Mesendoderm (in vitro differentiated cells): ENCODE data around the gene UBE3D.

Experiments used
- DNase-seq: peaks from one replicate; pipeline ENCODE4 v3.0.0; 2013
- H2AK5ac ChIP-seq: 2 replicates; pipeline ENCODE4 v1.6.1; 2013; ENCODE audit warnings: low read length, inconsistent platforms
- H2BK120ac ChIP-seq: 2 replicates; pipeline ENCODE4 v1.6.1; 2013; ENCODE audit warnings: low read depth, mild to moderate bottlenecking, low read length, moderate library complexity, mixed read lengths
- H2BK15ac ChIP-seq: replicated peaks from 2 replicates; pipeline ENCODE4 v1.6.1; 2013; ENCODE audit warnings: low read depth, mild to moderate bottlenecking, moderate library complexity
- H2BK5ac ChIP-seq: 2 replicates; pipeline ENCODE4 v1.6.1; 2013; ENCODE audit warnings: low read length, inconsistent platforms
- H3K18ac ChIP-seq: 2 replicates; pipeline ENCODE4 v1.6.1; 2013; ENCODE audit warnings: mild to moderate bottlenecking, low read length, mixed read lengths
- H3K23ac ChIP-seq: one replicate; pipeline ENCODE4 v1.6.1; 2013; ENCODE audit warnings: low read length
- H3K27ac ChIP-seq: 2 replicates; pipeline ENCODE4 v1.5.1; 2013; ENCODE audit warnings: low read depth, mild to moderate bottlenecking, inconsistent platforms, low read length, moderate library complexity
- H3K27me3 ChIP-seq: 2 replicates; pipeline ENCODE4 v1.6.1; 2013; ENCODE audit warnings: low read length, control low read depth, mild to moderate bottlenecking, inconsistent platforms; ENCODE audit not compliant: insufficient read depth, poor library complexity
- H3K36me3 ChIP-seq: 2 replicates; pipeline ENCODE4 v1.6.1; 2013; ENCODE audit warnings: low read length, inconsistent platforms; ENCODE audit not compliant: control insufficient read depth, insufficient read depth
- H3K4ac ChIP-seq: one replicate; pipeline ENCODE4 v1.6.1; 2013; ENCODE audit warnings: low read depth, mild to moderate bottlenecking, low read length, moderate library complexity
- H3K4me1 ChIP-seq: 2 replicates; pipeline ENCODE4 v1.6.1; 2013; ENCODE audit warnings: low read depth, low read length, inconsistent platforms; ENCODE audit not compliant: control insufficient read depth
- H3K4me2 ChIP-seq: 2 replicates; pipeline ENCODE4 v1.6.1; 2013; ENCODE audit warnings: low read length
- H3K4me3 ChIP-seq: 2 replicates; pipeline ENCODE4 v1.5.1; 2013; ENCODE audit warnings: mild to moderate bottlenecking, low read length
- H3K56ac ChIP-seq: one replicate; pipeline ENCODE4 v1.6.1; 2013; ENCODE audit warnings: low read length
- H3K79me1 ChIP-seq: 2 replicates; pipeline ENCODE4 v1.6.1; 2013; ENCODE audit warnings: low read length, inconsistent platforms
- H3K79me2 ChIP-seq: 2 replicates; pipeline ENCODE4 v1.6.1; 2013; ENCODE audit warnings: mild to moderate bottlenecking, low read length; ENCODE audit not compliant: control insufficient read depth, insufficient read depth
- H3K9ac ChIP-seq: 2 replicates; pipeline ENCODE4 v1.6.1; 2013; ENCODE audit warnings: low read length, inconsistent platforms
- H4K5ac ChIP-seq: one replicate; pipeline ENCODE4 v1.6.1; 2013; ENCODE audit warnings: low read length
- H4K8ac ChIP-seq: one replicate; pipeline ENCODE4 v1.6.1; 2013; ENCODE audit warnings: low read depth, mild to moderate bottlenecking, control low read depth, low read length, moderate library complexity
- WGBS: extraction: QIAGEN DNeasy Blood & Tissue Kit; methylation state at CpG from one replicate; pipeline ENCODE4 v1.1.7; 2013; ENCODE audit warnings: low lambda C conversion rate, missing lambda C conversion rate; ENCODE audit not compliant: insufficient coverage; ENCODE audit errors: extremely low coverage; 5-methylcytosine and 5-hydroxymethylcytosine counted together

Gene UBE3D

DNA sequence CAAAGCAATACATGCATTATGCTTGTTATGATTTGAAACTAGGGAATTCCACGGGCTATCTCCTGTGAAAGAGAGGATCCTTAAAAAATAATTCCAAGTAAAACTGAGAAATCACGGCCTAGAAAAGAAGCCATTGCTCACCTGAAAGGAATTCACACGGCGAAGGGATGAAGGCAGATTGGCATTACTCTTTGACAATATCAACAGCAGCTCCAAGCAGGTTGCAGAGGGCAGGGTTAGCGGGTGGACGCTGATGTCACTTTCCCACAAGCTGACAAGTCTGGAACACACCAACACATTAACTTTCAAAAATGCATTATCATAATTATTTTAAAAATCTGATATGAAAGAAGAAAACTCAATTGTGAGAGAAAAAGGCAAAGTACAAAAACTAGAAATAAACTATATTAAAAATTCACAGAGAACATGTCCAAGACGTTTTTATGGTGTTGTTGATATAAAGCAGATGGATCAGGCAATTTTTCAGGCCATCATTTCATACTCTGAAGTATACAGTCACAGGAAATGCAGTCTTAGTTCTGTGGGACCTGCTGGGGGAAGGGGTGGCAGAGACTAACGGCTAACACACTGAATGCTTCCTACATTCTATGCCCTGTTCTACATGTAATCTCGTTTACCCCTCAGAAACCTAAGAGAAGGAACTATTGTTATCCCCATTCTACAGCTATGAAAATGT, 108.3 kb downstream of the UBE3D start:
- H4K5ac ChIP-seq: no peak overlapping the region
- no peaks in the 10 kb centered on the region for H3K79me1 ChIP-seq
- H2AK5ac ChIP-seq: no peak overlapping the region
- H3K4me2 ChIP-seq: no peak overlapping the region
- H3K9ac ChIP-seq: no peak overlapping the region
- no peak overlapping the region for H3K27ac ChIP-seq
- H3K56ac ChIP-seq: no peak overlapping the region
- H3K27me3 ChIP-seq: no peaks in the 10 kb centered on the region
- no peaks in the 10 kb centered on the region for H3K36me3 ChIP-seq
- no peak overlapping the region for H4K8ac ChIP-seq
- peak; percentile 52 for DNase-seq
- H2BK120ac ChIP-seq: no peak overlapping the region
- H3K18ac ChIP-seq: no peak overlapping the region
- no peak overlapping the region for H3K4me3 ChIP-seq
- WGBS: no CpG with 5 or more reads among the region's 9 CpGs
- no peak overlapping the region for H3K4ac ChIP-seq
- no peak overlapping the region for H3K23ac ChIP-seq
- peaks cover 11% of the 10 kb centered on the region for H3K4me1 ChIP-seq
- H3K79me2 ChIP-seq: no peaks in the 10 kb centered on the region
- no peak overlapping the region for H2BK15ac ChIP-seq
- H2BK5ac ChIP-seq: no peak overlapping the region

- Histone ChIP-seq H4K8ac (no peak overlapping the region), H3K36me3 (no peaks in the 10 kb centered on the region), H2BK120ac (no peak overlapping the region), H3K4me1 (peaks cover 11% of the 10 kb centered on the region), H2BK5ac (no peak overlapping the region), H4K5ac (no peak overlapping the region), H3K9ac (no peak overlapping the region), H3K18ac (no peak overlapping the region), H3K27ac (no peak overlapping the region), H3K4me3 (no peak overlapping the region), H2BK15ac (no peak overlapping the region), H3K4ac (no peak overlapping the region), H3K23ac (no peak overlapping the region), H3K79me1 (no peaks in the 10 kb centered on the region), H3K56ac (no peak overlapping the region), H3K4me2 (no peak overlapping the region), H3K27me3 (no peaks in the 10 kb centered on the region), H2AK5ac (no peak overlapping the region), H3K79me2 (no peaks in the 10 kb centered on the region)
- no CpG with 5 or more reads among the region's 1 CpG for WGBS
- DNase-seq: no peak
Observed at GRCh38 chr6:82955841-82956240, 109.8 kb downstream of the UBE3D start.

GRCh38 chr6:82954937-82955577, 110.6 kb downstream of the UBE3D start:
- H3K4me3 ChIP-seq: no peak overlapping the region
- H2AK5ac ChIP-seq: no peak overlapping the region
- H3K4ac ChIP-seq: no peak overlapping the region
- H4K8ac ChIP-seq: no peak overlapping the region
- H2BK5ac ChIP-seq: no peak overlapping the region
- no peak overlapping the region for H3K4me2 ChIP-seq
- H3K27ac ChIP-seq: no peak overlapping the region
- WGBS: no CpG with 5 or more reads among the region's 4 CpGs
- DNase-seq: no peak
- H3K27me3 ChIP-seq: no peaks in the 10 kb centered on the region
- H3K79me1 ChIP-seq: no peaks in the 10 kb centered on the region
- H3K23ac ChIP-seq: no peak overlapping the region
- H2BK15ac ChIP-seq: no peak overlapping the region
- no peak overlapping the region for H3K56ac ChIP-seq
- H2BK120ac ChIP-seq: no peak overlapping the region
- H3K9ac ChIP-seq: no peak overlapping the region
- peaks cover 11% of the 10 kb centered on the region for H3K4me1 ChIP-seq
- H4K5ac ChIP-seq: no peak overlapping the region
- H3K79me2 ChIP-seq: no peaks in the 10 kb centered on the region
- H3K36me3 ChIP-seq: no peaks in the 10 kb centered on the region
- no peak overlapping the region for H3K18ac ChIP-seq

- H3K56ac ChIP-seq: no peak overlapping the region
- no peak overlapping the region for H2AK5ac ChIP-seq
- WGBS: no CpG with 5 or more reads among the region's 2 CpGs
- H3K9ac ChIP-seq: no peak overlapping the region
- no peak overlapping the region for H2BK120ac ChIP-seq
- no peak overlapping the region for H4K8ac ChIP-seq
- no peak overlapping the region for H3K4me2 ChIP-seq
- no peak for DNase-seq
- H3K4me1 ChIP-seq: peaks cover 8% of the 10 kb centered on the region
- H3K79me2 ChIP-seq: no peaks in the 10 kb centered on the region
- H3K27me3 ChIP-seq: no peaks in the 10 kb centered on the region
- no peak overlapping the region for H3K4me3 ChIP-seq
- no peak overlapping the region for H2BK5ac ChIP-seq
- H4K5ac ChIP-seq: no peak overlapping the region
- no peak overlapping the region for H3K4ac ChIP-seq
- H3K79me1 ChIP-seq: no peaks in the 10 kb centered on the region
- no peak overlapping the region for H2BK15ac ChIP-seq
- H3K23ac ChIP-seq: no peak overlapping the region
- no peak overlapping the region for H3K27ac ChIP-seq
- H3K18ac ChIP-seq: no peak overlapping the region
- H3K36me3 ChIP-seq: no peaks in the 10 kb centered on the region
Observed at GRCh38 chr6:82954356-82954755, 111.3 kb downstream of the UBE3D start.

DNA sequence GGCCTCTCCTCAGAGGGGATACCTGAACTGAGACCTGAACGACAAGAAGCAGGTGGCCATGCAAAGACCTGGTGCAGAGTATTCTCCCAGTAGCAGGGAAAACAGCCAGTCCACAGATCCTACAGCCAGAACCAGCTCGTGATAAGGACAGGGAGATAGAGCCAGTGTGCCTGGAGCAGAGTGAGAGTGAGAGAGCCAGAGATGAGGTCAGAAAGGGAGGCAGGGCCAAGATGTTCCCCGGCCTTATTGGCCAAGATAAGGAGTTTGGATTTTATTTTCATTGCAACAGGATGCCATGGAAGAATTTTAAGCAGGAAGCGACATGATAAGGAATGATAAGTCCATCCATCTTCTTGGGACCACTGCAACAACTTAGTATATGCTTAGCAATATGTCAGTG, 111.8 kb downstream of the UBE3D start:
- Histone ChIP-seq H3K79me2 (no peaks in the 10 kb centered on the region), H3K79me1 (no peaks in the 10 kb centered on the region), H2AK5ac (no peak overlapping the region), H3K4me1 (peaks cover 6% of the 10 kb centered on the region), H3K36me3 (no peaks in the 10 kb centered on the region), H3K9ac (no peak overlapping the region), H3K4me3 (no peak overlapping the region), H3K27me3 (no peaks in the 10 kb centered on the region), H3K27ac (no peak overlapping the region), H4K5ac (no peak overlapping the region), H3K4ac (no peak overlapping the region), H2BK15ac (no peak overlapping the region), H3K56ac (no peak overlapping the region), H3K18ac (no peak overlapping the region), H4K8ac (no peak overlapping the region), H2BK120ac (no peak overlapping the region), H2BK5ac (no peak overlapping the region), H3K4me2 (no peak overlapping the region), H3K23ac (no peak overlapping the region)
- DNase-seq: peak; percentile 65
- WGBS: no CpG with 5 or more reads among the region's 4 CpGs

- Histone ChIP-seq H3K4me2 (no peak overlapping the region), H2AK5ac (no peak overlapping the region), H4K8ac (no peak overlapping the region), H3K4ac (no peak overlapping the region), H3K18ac (no peak overlapping the region), H3K27ac (no peak overlapping the region), H3K79me2 (no peaks in the 10 kb centered on the region), H2BK5ac (no peak overlapping the region), H2BK15ac (no peak overlapping the region), H4K5ac (no peak overlapping the region), H2BK120ac (no peak overlapping the region), H3K23ac (no peak overlapping the region), H3K36me3 (no peaks in the 10 kb centered on the region), H3K9ac (no peak overlapping the region), H3K56ac (no peak overlapping the region), H3K4me3 (no peak overlapping the region), H3K79me1 (no peaks in the 10 kb centered on the region), H3K27me3 (no peaks in the 10 kb centered on the region), H3K4me1 (no peaks in the 10 kb centered on the region)
- WGBS: no CpG with 5 or more reads among the region's 1 CpG
- DNase-seq: no peak
Observed at GRCh38 chr6:82951935-82952334, 113.7 kb downstream of the UBE3D start.
